H1 (cell line): Measurements from ENCODE around the gene RAB44.

Experiments
- BRCA1 ChIP-seq: IDR thresholded peaks from 2 replicates; pipeline ENCODE4 v1.6.1; 2012; ENCODE audit warnings: low read depth, low read length, improper control_type of control experiment
- CTCF ChIP-seq, 3 experiments: IDR thresholded peaks; 1 replicate in 2 of 3; 2 replicates in 1 of 3; pipeline versions ENCODE4 v1.5.1 to v1.6.1; 2011; ENCODE audit warnings: low read length in 3 of 3, mild to moderate bottlenecking in 3 of 3, inconsistent platforms in 2 of 3, low read depth in 1 of 3, moderate library complexity in 1 of 3; ENCODE audit not compliant: insufficient read depth in 1 of 3; ENCODE audit errors: control extremely low read depth in 1 of 3
- EP300 ChIP-seq, 2 experiments: IDR thresholded peaks; 1 replicate in 1 of 2; 2 replicates in 1 of 2; pipeline ENCODE4 v1.6.1; 2011 to 2012; ENCODE audit warnings: low read depth in 2 of 2, low read length in 2 of 2, mild to moderate bottlenecking in 2 of 2, borderline replicate concordance in 1 of 2, inconsistent platforms in 1 of 2, moderate library complexity in 1 of 2
- EZH2 ChIP-seq: fragments of 200-600 bp; sonication (generic); IDR thresholded peaks from 2 replicates; pipeline ENCODE4 v1.7.1; 2012; ENCODE audit warnings: low read depth, mild to moderate bottlenecking, moderate library complexity, low read length, inconsistent platforms; ENCODE audit not compliant: severe bottlenecking
- HDAC6 ChIP-seq: IDR thresholded peaks from one replicate; pipeline ENCODE4 v1.7.1; 2012; ENCODE audit warnings: low read depth, mild to moderate bottlenecking, inconsistent platforms, low read length, moderate library complexity
- POLR2A ChIP-seq, 2 experiments: IDR thresholded peaks; 1 replicate in 1 of 2; 2 replicates in 1 of 2; pipeline ENCODE4 v1.6.1; 2011; ENCODE audit warnings: low read depth in 2 of 2, low read length in 2 of 2, mild to moderate bottlenecking in 2 of 2; ENCODE audit errors: control extremely low read depth in 1 of 2
- RNF2 ChIP-seq: fragments of 200-900, 300-1000 bp; sonication (generic); IDR thresholded peaks from 2 replicates; pipeline ENCODE4 v1.7.1; 2016; ENCODE audit warnings: borderline replicate concordance, low read depth, mild to moderate bottlenecking, antibody characterized with exemption, low read length; ENCODE audit not compliant: poor library complexity, severe bottlenecking; ENCODE audit errors: missing control alignments
- SIN3A ChIP-seq, 2 experiments: IDR thresholded peaks in 1 of 2; conservative IDR thresholded peaks in 1 of 2; 2 replicates each; pipeline ENCODE4 v1.6.1; 2011 to 2012; ENCODE audit warnings: low read length in 2 of 2, improper control_type of control experiment in 1 of 2, low read depth in 1 of 2, mild to moderate bottlenecking in 1 of 2
- TAF1 ChIP-seq: IDR thresholded peaks from 2 replicates; pipeline ENCODE4 v1.6.1; 2011; ENCODE audit warnings: mild to moderate bottlenecking, low read depth, low read length
- TEAD4 ChIP-seq: IDR thresholded peaks from 2 replicates; pipeline ENCODE4 v1.6.1; 2012; ENCODE audit warnings: low read depth, low read length, inconsistent platforms, mixed read lengths

- TF ChIP-seq EP300 (IDR thresholded peaks at IDR 0.05; ENCODE audit: borderline replicate concordance in 1 of 2, low read depth in 2 of 2, low read length in 2 of 2) (no peak), EZH2 (no peak), TAF1 (no peak), CTCF (IDR thresholded peaks at IDR 0.05; ENCODE audit: control extremely low read depth in 1 of 3, insufficient read depth in 1 of 3, low read depth in 1 of 3, low read length in 3 of 3) (no peak), TEAD4 (no peak), SIN3A (conservative IDR thresholded peaks at IDR 0.05 in 1 of 2, IDR thresholded peaks at IDR 0.05 in 1 of 2; ENCODE audit: low read depth in 1 of 2, low read length in 2 of 2) (no peak), RNF2 (no peak), BRCA1 (no peak), HDAC6 (no peak), POLR2A (IDR thresholded peaks at IDR 0.05; ENCODE audit: control extremely low read depth in 1 of 2, low read depth in 2 of 2, low read length in 2 of 2) (no peak)
These were observed 46.1 kb downstream of the RAB44 start for GRCh38 chr6:36743538-36744303.
